Neural cell (in vitro differentiated cells): ENCODE results near the gene BCAT1. TPM values are rescaled to one million over a fixed set of nuclear protein-coding genes. Genes with fewer than 3 reads are reported as not detected.

Experiments used
- H2AFZ ChIP-seq: fragments of 200-600, 300-800 bp; sonication (generic), shearing (Covaris generic); 2 replicates; pipeline ENCODE4 v1.6.0; 2014; ENCODE audit warnings: low read depth, mild to moderate bottlenecking, antibody characterized with exemption, low read length, moderate library complexity
- H3F3A ChIP-seq: fragments of 200-600 bp; shearing (Covaris generic); 2 replicates; pipeline ENCODE4 v1.6.1; 2016; ENCODE audit warnings: mild to moderate bottlenecking, moderate library complexity, mixed read lengths, antibody characterized with exemption, low read length; ENCODE audit not compliant: insufficient read depth, poor library complexity, severe bottlenecking
- H3K27ac ChIP-seq: fragments of 200-600, 300-800 bp; sonication (generic), shearing (Covaris generic); 2 replicates; pipeline ENCODE4 v1.5.1; 2014; ENCODE audit warnings: mild to moderate bottlenecking, low read length, moderate library complexity
- H3K27me3 ChIP-seq: fragments of 300-800, 200-600 bp; sonication (generic), shearing (Covaris generic); 2 replicates; pipeline ENCODE4 v1.6.0; 2014; ENCODE audit warnings: mild to moderate bottlenecking, low read depth, low read length, moderate library complexity; ENCODE audit not compliant: insufficient read depth
- H3K36me3 ChIP-seq: fragments of 300-800, 200-600 bp; sonication (generic), shearing (Covaris generic); 2 replicates; pipeline ENCODE4 v1.5.1; 2014; ENCODE audit warnings: mild to moderate bottlenecking, antibody characterized with exemption, low read length, moderate library complexity; ENCODE audit not compliant: insufficient read depth
- H3K4me2 ChIP-seq: fragments of 300-800, 200-600 bp; sonication (generic), shearing (Covaris generic); 2 replicates; pipeline ENCODE4 v1.6.0; 2014; ENCODE audit warnings: mild to moderate bottlenecking, low read length
- H3K4me3 ChIP-seq: fragments of 300-800, 200-600 bp; sonication (generic), shearing (Covaris generic); 2 replicates; pipeline ENCODE4 v1.5.1; 2014; ENCODE audit warnings: mild to moderate bottlenecking, low read length, moderate library complexity
- H3K79me2 ChIP-seq: fragments of 200-600 bp; shearing (Covaris generic); replicated peaks from 2 replicates; pipeline ENCODE4 v1.6.0; 2014; ENCODE audit warnings: mild to moderate bottlenecking, low read length, moderate library complexity; ENCODE audit not compliant: insufficient read depth
- H3K9ac ChIP-seq: fragments of 300-800, 200-600 bp; sonication (generic), shearing (Covaris generic); 2 replicates; pipeline ENCODE4 v1.6.1; 2016; ENCODE audit warnings: mild to moderate bottlenecking, low read length, mixed read lengths
- H3K9me2 ChIP-seq: fragments of 200-600 bp; shearing (Covaris generic); 2 replicates; pipeline ENCODE4 v1.6.1; 2016; ENCODE audit warnings: mild to moderate bottlenecking, low read length, mixed read lengths; ENCODE audit not compliant: insufficient read depth
- H3K9me3 ChIP-seq: fragments of 200-600, 300-800 bp; sonication (generic), shearing (Covaris generic); 2 replicates; pipeline ENCODE4 v1.6.1; 2016; ENCODE audit warnings: mild to moderate bottlenecking, mixed run types, low read length, moderate library complexity, mixed read lengths
- H4K20me1 ChIP-seq: fragments of 200-600 bp; shearing (Covaris generic); 2 replicates; pipeline ENCODE4 v1.6.1; 2016; ENCODE audit warnings: mild to moderate bottlenecking, mixed run types; ENCODE audit not compliant: insufficient read depth
- EP300 ChIP-seq: fragments of 450-650 bp; conservative IDR thresholded peaks from 2 replicates; pipeline ENCODE4 v1.6.1; 2014; ENCODE audit warnings: antibody characterized with exemption, mild to moderate bottlenecking, moderate library complexity; ENCODE audit not compliant: poor library complexity, severe bottlenecking
- EZH2 ChIP-seq: fragments of 200-600, 300-800 bp; shearing (Covaris generic), sonication (generic); IDR thresholded peaks from 2 replicates; pipeline ENCODE4 v1.6.1; 2014; ENCODE audit warnings: antibody characterized with exemption, low read length, borderline replicate concordance, mild to moderate bottlenecking; ENCODE audit not compliant: insufficient read depth, poor library complexity, severe bottlenecking
- MXI1 ChIP-seq: fragments of 450-650 bp; conservative IDR thresholded peaks from 2 replicates; pipeline ENCODE4 v1.6.1; 2014; ENCODE audit warnings: antibody characterized with exemption, mild to moderate bottlenecking; ENCODE audit not compliant: poor library complexity, severe bottlenecking
- POLR2AphosphoS5 ChIP-seq: IDR thresholded peaks from 2 replicates; pipeline ENCODE4 v1.6.1; 2012
- RAD21 ChIP-seq: fragments of 450-650 bp; conservative IDR thresholded peaks from 2 replicates; pipeline ENCODE4 v1.6.1; 2014; ENCODE audit warnings: antibody characterized with exemption, mild to moderate bottlenecking, moderate library complexity
- SMC3 ChIP-seq: fragments of 450-650 bp; conservative IDR thresholded peaks from 2 replicates; pipeline ENCODE4 v1.6.1; 2014; ENCODE audit warnings: antibody characterized with exemption, mild to moderate bottlenecking, moderate library complexity; ENCODE audit not compliant: poor library complexity
- TAF1 ChIP-seq: IDR thresholded peaks from 2 replicates; pipeline ENCODE4 v1.6.1; 2012; ENCODE audit warnings: low read depth
- polyA plus RNA-seq: library from polyadenylated mRNA; depleted of rRNA; stranded (reverse); fragments of >200 nt; gene quantifications from 2 replicates; pipeline ENCODE4 v1.2.3, GENCODE V29; 2014
- TF ChIP-seq, protein P1 (sequence below): fragments of 450-650 bp; IDR thresholded peaks from 2 replicates; pipeline ENCODE4 v1.5.1; 2014; ENCODE audit warnings: antibody characterized with exemption, mild to moderate bottlenecking, moderate library complexity; ENCODE audit not compliant: poor library complexity, severe bottlenecking
- TF ChIP-seq, protein P2 (sequence below): IDR thresholded peaks from 2 replicates; pipeline ENCODE4 v1.6.1; 2012; ENCODE audit warnings: borderline replicate concordance

The BCAT1 gene
- polyA plus RNA-seq, 1 donor from 2014 or later, result 31.3 TPM

DNA sequence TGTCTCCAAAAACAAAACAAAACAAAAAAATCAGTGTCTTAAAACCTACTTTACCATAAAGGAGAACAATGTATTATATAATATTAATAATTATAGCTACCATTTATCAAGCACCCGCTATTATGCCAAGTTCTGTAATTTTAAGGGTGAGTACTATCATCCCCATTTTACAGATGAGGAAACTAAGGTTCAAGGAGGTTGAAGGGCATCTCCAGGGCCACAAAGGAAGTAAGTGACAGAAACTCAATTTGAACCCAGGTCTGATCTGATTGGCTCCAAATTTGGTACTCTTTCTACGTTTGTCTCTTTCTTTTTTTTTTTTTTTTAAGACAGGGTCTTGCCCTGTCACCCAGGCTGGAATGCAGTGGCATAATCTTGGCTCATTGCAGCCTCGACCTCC is 115.4 kb downstream of the BCAT1 start:
- H3K9me2 ChIP-seq, result no peaks in the 10 kb centered on the region
- H3K27ac ChIP-seq, result no peak overlapping the region
- H3K4me2 ChIP-seq, result no peak overlapping the region
- no peaks in the 10 kb centered on the region for H4K20me1 ChIP-seq
- no peak for TF ChIP-seq EZH2
- TF ChIP-seq, protein P1, sequence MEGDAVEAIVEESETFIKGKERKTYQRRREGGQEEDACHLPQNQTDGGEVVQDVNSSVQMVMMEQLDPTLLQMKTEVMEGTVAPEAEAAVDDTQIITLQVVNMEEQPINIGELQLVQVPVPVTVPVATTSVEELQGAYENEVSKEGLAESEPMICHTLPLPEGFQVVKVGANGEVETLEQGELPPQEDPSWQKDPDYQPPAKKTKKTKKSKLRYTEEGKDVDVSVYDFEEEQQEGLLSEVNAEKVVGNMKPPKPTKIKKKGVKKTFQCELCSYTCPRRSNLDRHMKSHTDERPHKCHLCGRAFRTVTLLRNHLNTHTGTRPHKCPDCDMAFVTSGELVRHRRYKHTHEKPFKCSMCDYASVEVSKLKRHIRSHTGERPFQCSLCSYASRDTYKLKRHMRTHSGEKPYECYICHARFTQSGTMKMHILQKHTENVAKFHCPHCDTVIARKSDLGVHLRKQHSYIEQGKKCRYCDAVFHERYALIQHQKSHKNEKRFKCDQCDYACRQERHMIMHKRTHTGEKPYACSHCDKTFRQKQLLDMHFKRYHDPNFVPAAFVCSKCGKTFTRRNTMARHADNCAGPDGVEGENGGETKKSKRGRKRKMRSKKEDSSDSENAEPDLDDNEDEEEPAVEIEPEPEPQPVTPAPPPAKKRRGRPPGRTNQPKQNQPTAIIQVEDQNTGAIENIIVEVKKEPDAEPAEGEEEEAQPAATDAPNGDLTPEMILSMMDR, result no peak
- TF ChIP-seq, protein P2, sequence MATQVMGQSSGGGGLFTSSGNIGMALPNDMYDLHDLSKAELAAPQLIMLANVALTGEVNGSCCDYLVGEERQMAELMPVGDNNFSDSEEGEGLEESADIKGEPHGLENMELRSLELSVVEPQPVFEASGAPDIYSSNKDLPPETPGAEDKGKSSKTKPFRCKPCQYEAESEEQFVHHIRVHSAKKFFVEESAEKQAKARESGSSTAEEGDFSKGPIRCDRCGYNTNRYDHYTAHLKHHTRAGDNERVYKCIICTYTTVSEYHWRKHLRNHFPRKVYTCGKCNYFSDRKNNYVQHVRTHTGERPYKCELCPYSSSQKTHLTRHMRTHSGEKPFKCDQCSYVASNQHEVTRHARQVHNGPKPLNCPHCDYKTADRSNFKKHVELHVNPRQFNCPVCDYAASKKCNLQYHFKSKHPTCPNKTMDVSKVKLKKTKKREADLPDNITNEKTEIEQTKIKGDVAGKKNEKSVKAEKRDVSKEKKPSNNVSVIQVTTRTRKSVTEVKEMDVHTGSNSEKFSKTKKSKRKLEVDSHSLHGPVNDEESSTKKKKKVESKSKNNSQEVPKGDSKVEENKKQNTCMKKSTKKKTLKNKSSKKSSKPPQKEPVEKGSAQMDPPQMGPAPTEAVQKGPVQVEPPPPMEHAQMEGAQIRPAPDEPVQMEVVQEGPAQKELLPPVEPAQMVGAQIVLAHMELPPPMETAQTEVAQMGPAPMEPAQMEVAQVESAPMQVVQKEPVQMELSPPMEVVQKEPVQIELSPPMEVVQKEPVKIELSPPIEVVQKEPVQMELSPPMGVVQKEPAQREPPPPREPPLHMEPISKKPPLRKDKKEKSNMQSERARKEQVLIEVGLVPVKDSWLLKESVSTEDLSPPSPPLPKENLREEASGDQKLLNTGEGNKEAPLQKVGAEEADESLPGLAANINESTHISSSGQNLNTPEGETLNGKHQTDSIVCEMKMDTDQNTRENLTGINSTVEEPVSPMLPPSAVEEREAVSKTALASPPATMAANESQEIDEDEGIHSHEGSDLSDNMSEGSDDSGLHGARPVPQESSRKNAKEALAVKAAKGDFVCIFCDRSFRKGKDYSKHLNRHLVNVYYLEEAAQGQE, result no peak
- TF ChIP-seq TAF1, result no peak
- TF ChIP-seq EP300, result no peak
- TF ChIP-seq SMC3, result no peak
- TF ChIP-seq RAD21, result no peak
- no peak for TF ChIP-seq POLR2AphosphoS5
- no peak for TF ChIP-seq MXI1
- no peaks in the 10 kb centered on the region for H3K27me3 ChIP-seq
- H3F3A ChIP-seq, result no peaks in the 10 kb centered on the region
- no peaks in the 10 kb centered on the region for H3K36me3 ChIP-seq
- H3K79me2 ChIP-seq, result no peaks in the 10 kb centered on the region
- H3K9me3 ChIP-seq, result no peaks in the 10 kb centered on the region
- H3K4me3 ChIP-seq, result no peak overlapping the region
- H3K9ac ChIP-seq, result no peak overlapping the region
- no peak overlapping the region for H2AFZ ChIP-seq

DNA sequence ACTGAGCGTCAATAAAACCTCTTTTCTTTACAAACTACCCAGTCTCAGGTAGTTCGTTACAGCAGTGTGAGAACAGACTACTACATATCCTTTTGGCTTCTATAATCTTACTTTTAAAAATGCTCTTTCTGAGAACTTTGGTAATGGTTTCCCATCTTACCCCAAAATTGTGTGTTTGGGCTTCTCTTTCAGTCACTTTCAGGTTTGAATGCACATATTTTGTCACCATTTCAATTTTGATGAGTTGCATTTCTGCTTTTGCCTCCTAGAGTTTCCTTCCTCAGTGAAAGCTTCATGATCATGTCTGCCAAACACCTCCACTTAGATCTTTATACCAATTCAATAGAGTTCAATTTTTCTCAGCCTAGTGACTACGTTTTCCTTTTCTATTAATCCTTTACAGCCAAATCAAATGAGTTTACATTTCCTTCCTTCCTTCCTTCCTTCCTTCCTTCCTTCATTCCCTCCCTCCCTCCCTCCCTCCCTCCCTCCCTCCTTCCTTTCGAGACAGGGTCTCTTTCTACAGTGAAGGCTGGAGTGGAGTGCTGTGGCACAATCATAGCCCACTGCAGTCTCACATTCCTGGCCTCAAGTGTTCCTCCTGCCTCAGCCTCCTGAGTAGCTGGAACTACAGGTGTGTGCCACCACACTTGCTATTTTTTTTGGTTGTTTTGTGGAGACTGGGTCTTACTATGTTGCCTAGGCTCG is 124.9 kb downstream of the BCAT1 start:
- TF ChIP-seq SMC3, result no peak
- no peak for TF ChIP-seq TAF1
- TF ChIP-seq, protein P1, result no peak
- TF ChIP-seq EP300, result no peak
- H3K79me2 ChIP-seq, result no peaks in the 10 kb centered on the region
- no peaks in the 10 kb centered on the region for H3F3A ChIP-seq
- no peak overlapping the region for H3K9ac ChIP-seq
- H3K36me3 ChIP-seq, result peaks cover 6% of the 10 kb centered on the region
- H4K20me1 ChIP-seq, result no peaks in the 10 kb centered on the region
- no peak overlapping the region for H3K4me3 ChIP-seq
- H2AFZ ChIP-seq, result no peak overlapping the region
- no peaks in the 10 kb centered on the region for H3K9me2 ChIP-seq
- no peak overlapping the region for H3K27ac ChIP-seq
- H3K9me3 ChIP-seq, result no peaks in the 10 kb centered on the region
- no peaks in the 10 kb centered on the region for H3K27me3 ChIP-seq
- H3K4me2 ChIP-seq, result no peak overlapping the region
